HepG2 (cell line): ENCODE measurements around the gene HSDL2. TPM values are rescaled to one million over a fixed set of nuclear protein-coding genes. Genes with fewer than 3 reads are reported as not detected.

Experiments
- ATAC-seq: fragments of 200-7000 bp; cut with Tn5 transposase; 3 replicates; pipeline ENCODE4 v1.9.1; 2020; ENCODE audit warnings: mild to moderate bottlenecking, moderate library complexity
- BruUV-seq: library from RNA; stranded (reverse); fragments of 400-500 nt; replicated peaks from 2 replicates; lab custom pipeline; 2021; lab: Mats Ljungman, UMichigan
- CTCF ChIA-PET: fragments of 300-600 bp; formaldehyde crosslinking; extraction: SDS; loops from one replicate; lab custom pipeline; 2021; ENCODE audit warnings: low total read pairs, inconsistent platforms, low intra/inter-chr PET ratio; lab: Yijun Ruan, JAX
- POLR2A ChIA-PET: fragments of 350-600 bp; sonication (Branson Sonifier 250); formaldehyde crosslinking; loops from one replicate; lab custom pipeline; 2020; ENCODE audit warnings: antibody characterized with exemption, inconsistent platforms; lab: Yijun Ruan, JAX
- DNase-seq: peaks from one replicate; pipeline ENCODE4 v3.0.0-alpha.2; 2015; ENCODE audit warnings: low spot score
- FAIRE-seq: peaks from 3 replicates; lab custom pipeline; 2011; peaks lifted over from hg19 to GRCh38; lab: Jason Lieb, UNC
- H2AFZ ChIP-seq: one replicate; pipeline ENCODE4 v1.6.1; 2011; ENCODE audit warnings: low read length, inconsistent platforms
- H3K27ac ChIP-seq: fragments of 300-600 bp; 3 replicates; pipeline ENCODE4 v1.8.0; 2011; ENCODE audit warnings: mixed run types, mild to moderate bottlenecking, mixed read lengths, low read length, inconsistent platforms; ENCODE audit not compliant: insufficient read depth; ENCODE audit errors: extremely low read length
- H3K27me3 ChIP-seq, 2 experiments: fragments of 200-600 bp in 1 of 2; 2 replicates in 1 of 2; 3 replicates in 1 of 2; pipeline versions ENCODE4 v1.6.0 to v1.8.0; 2011; ENCODE audit warnings: low read length in 2 of 2, mild to moderate bottlenecking in 2 of 2, moderate library complexity in 2 of 2, inconsistent platforms in 1 of 2; ENCODE audit not compliant: insufficient read depth in 2 of 2, control insufficient read depth in 1 of 2
- H3K36me3 ChIP-seq, 2 experiments: fragments of 200-600 bp in 1 of 2; replicated peaks in 1 of 2; 2 replicates in 1 of 2; 3 replicates in 1 of 2; pipeline versions ENCODE4 v1.5.1 to v1.8.0; 2011; ENCODE audit warnings: low read length in 2 of 2, inconsistent platforms in 1 of 2; ENCODE audit not compliant: insufficient read depth in 2 of 2, control insufficient read depth in 1 of 2
- H3K4me1 ChIP-seq: 2 replicates; pipeline ENCODE4 v1.5.1; 2012; ENCODE audit warnings: low read length, inconsistent platforms; ENCODE audit not compliant: insufficient read depth
- H3K4me2 ChIP-seq: 2 replicates; pipeline ENCODE4 v1.6.0; 2011; ENCODE audit warnings: low read depth, low read length, inconsistent platforms
- H3K4me3 ChIP-seq, 3 experiments: fragments of 200-600 bp in 1 of 3; sonication (generic), shearing (Covaris generic) in 1 of 3; replicated peaks in 1 of 3; 2 replicates each; pipeline ENCODE4 v1.5.1; 2011 to 2016; ENCODE audit warnings: low read length in 3 of 3, inconsistent platforms in 2 of 3, low read depth in 2 of 3, mild to moderate bottlenecking in 2 of 3, control low read depth in 1 of 3, mixed read lengths in 1 of 3; ENCODE audit not compliant: insufficient read depth in 1 of 3
- H3K79me2 ChIP-seq: one replicate; pipeline ENCODE4 v1.6.1; 2011; ENCODE audit warnings: low read length, inconsistent platforms; ENCODE audit not compliant: insufficient read depth
- H3K9ac ChIP-seq: 2 replicates; pipeline ENCODE4 v1.6.0; 2011; ENCODE audit warnings: mild to moderate bottlenecking, low read depth, low read length, inconsistent platforms; ENCODE audit not compliant: insufficient read depth
- H3K9me3 ChIP-seq: 2 replicates; pipeline ENCODE4 v1.5.1; 2012; ENCODE audit warnings: mild to moderate bottlenecking, low read length
- H4K20me1 ChIP-seq: 2 replicates; pipeline ENCODE4 v1.6.0; 2011; ENCODE audit warnings: inconsistent platforms, mild to moderate bottlenecking, low read length, moderate library complexity; ENCODE audit not compliant: insufficient read depth
- FOSL1 ChIP-seq: sonication (generic); formaldehyde crosslinking; IDR thresholded peaks from 2 replicates; pipeline ENCODE4 v1.9.0; 2021; ENCODE audit warnings: missing genetic modification reagents, borderline replicate concordance
- KDM4B ChIP-seq: sonication (generic); formaldehyde crosslinking; IDR thresholded peaks from 2 replicates; pipeline ENCODE4 v1.4.0; 2020; ENCODE audit warnings: missing genetic modification reagents
- MYC ChIP-seq: sonication (generic); formaldehyde crosslinking; IDR thresholded peaks from 2 replicates; pipeline ENCODE4 v1.9.0; 2021; ENCODE audit warnings: missing genetic modification reagents, borderline replicate concordance
- PPARG ChIP-seq: conservative IDR thresholded peaks from 2 replicates; pipeline ENCODE4 v1.6.1; 2016; ENCODE audit warnings: missing biosample characterization, missing genetic modification reagents
- ZNF121 ChIP-seq: sonication (generic); formaldehyde crosslinking; IDR thresholded peaks from 2 replicates; pipeline ENCODE4 v1.5.0; 2020; ENCODE audit warnings: mild to moderate bottlenecking, missing genetic modification reagents
- WGBS: methylation state at CpG from one replicate; pipeline ENCODE4 v1.1.6; 2017; ENCODE audit warnings: low lambda C conversion rate; 5-methylcytosine and 5-hydroxymethylcytosine counted together
- in situ Hi-C: cut with HindIII; loops from 2 replicates; pipeline ENCODE4 v1.10.0; 2017; ENCODE audit warnings: low pct_unique_long_range_greater_than_20kb; ENCODE audit not compliant: extremely low pct_ligation_motif_present
- intact Hi-C: fragments of 100-400 bp; cut with micrococcal nuclease; formaldehyde crosslinking; loops from one replicate; pipeline ENCODE4 v1.10.0; 2022; ENCODE audit not compliant: unreplicated experiment
- polyA plus RNA-seq, 8 experiments: library from polyadenylated mRNA; depleted of rRNA in 3 of 8; stranded (reverse) in 7 of 8; unstranded in 1 of 8; fragments of >200 nt; fragmentation: Illumina TruSeq in 4 of 8; extraction: Trizol in 4 of 8; gene quantifications; 2 replicates each; pipeline versions ENCODE4 v1.2.1 to v1.2.3, GENCODE V29; 2011 to 2016; ENCODE audit warnings: low read depth in 4 of 8, missing spikeins in 1 of 8, mixed read lengths in 1 of 8; ENCODE audit not compliant: insufficient read depth in 1 of 8
- total RNA-seq, 5 experiments: library from RNA; depleted of rRNA; stranded (reverse); fragments of >200 nt; fragmentation: Illumina TruSeq; extraction: Trizol; gene quantifications; 2 replicates each; pipeline ENCODE4 v1.2.3, GENCODE V29; 2016; ENCODE audit warnings: low read depth in 1 of 5
- TF ChIP-seq, protein P1 (sequence below): IDR thresholded peaks from 2 replicates; pipeline ENCODE4 v1.6.1; 2012; ENCODE audit warnings: inconsistent platforms

The HSDL2 gene
- total and polyA plus RNA-seq, 2 of the 13 experiments (the other 11 are each of a cell fraction or from before 2014, with no cell fraction given) = 55.3 to 80.2 TPM

DNA sequence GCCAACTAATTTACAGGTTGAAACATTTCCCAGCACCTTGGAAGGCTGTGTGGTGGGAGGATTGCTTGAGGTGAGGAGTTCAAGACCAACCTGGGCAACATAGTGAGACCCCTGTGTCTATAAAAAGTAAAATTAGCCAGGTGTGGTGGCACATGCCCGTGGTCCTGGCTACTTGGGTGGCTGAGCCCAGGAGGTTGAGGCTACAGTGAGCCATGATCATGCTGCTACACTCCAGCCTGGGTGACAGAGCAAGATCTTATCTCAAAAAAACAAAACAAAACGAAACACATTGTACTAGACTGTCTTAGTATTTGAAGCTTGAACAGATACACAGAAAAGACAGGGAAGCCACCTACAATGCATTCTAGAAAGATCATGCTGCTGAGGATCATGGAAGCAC lies 2.8 kb upstream of the HSDL2 start:
- BruUV-seq = no TSS peak
- CTCF ChIA-PET = no interaction called here

DNA sequence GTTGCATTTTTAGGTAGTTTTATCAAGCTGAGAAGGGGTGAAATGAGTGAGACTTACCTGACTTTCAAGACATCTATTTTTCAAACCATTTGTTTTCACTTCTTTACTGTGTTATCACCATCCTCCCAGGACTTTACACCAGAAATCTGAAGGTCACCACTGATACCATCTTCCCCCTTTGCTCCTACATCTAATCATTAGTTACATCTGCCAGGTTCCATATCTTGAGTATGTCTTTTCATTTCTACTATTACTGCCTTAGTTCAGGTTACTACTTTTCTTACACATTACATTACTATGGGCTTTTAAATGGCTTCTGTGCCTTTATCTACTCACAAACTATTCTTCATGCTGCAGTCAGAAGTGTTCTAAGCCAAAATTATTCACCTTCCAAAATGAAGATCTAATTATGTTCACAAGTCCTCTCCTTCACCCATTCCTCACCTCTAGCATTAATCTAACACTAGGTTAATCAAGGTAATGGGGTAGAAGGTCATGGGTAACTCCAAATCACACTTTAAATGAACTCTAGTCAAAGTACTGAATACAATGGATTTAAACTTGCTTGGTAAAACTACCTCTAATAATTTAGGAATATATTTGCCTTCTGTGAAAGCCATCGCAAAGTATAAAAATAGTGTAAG lies 2.1 kb upstream of the HSDL2 start:
- Histone ChIP-seq H3K27ac (peak overlapping the region; percentile 94), H3K27me3 (no peaks in the 10 kb centered on the region; a peak in 1 of 5 replicates), H3K36me3 (no peaks in the 10 kb centered on the region; a peak in 1 of 5 replicates), H4K20me1 (no peaks in the 10 kb centered on the region; the same call in none of the 2 replicates), H3K79me2 (peaks cover 67% of the 10 kb centered on the region), H3K9ac (peak overlapping the region; percentile 90), H3K4me2 (peak overlapping the region; percentile 75), H3K4me3 (peak overlapping the region; percentile 66 to 85 (median 78)), H2AFZ (no peak overlapping the region), H3K4me1 (peaks cover 68% of the 10 kb centered on the region), H3K9me3 (no peaks in the 10 kb centered on the region)
- POLR2A ChIA-PET = interaction anchor here (2.6 to 2.7 kb wide), 3 partner anchors 11 to 109 kb away, joined by 16 to 29 read pairs (median 16); partner anchors contain the start of genes KIAA1958 and PTBP3
- ATAC-seq = no peak
- no peak for TF ChIP-seq FOSL1 (CRISPR knock-in tag)
- TF ChIP-seq PPARG (CRISPR knock-in tag) = peak; percentile 69
- no peak for FAIRE-seq
- in situ Hi-C loops = no loop called here
- CTCF ChIA-PET = no interaction called here
- intact Hi-C loops = no loop called here
- no TSS peak for BruUV-seq
- no peak for DNase-seq
- WGBS = 10% methylated on average over 1 of the region's 1 CpG

More for the DNA sequence above, 2.8 kb upstream of the HSDL2 start:
- H3K79me2 ChIP-seq = peaks cover 60% of the 10 kb centered on the region
- WGBS = 24% methylated on average over 2 of the region's 2 CpGs
- POLR2A ChIA-PET = no interaction called here
- no peaks in the 10 kb centered on the region; the same call in none of the 2 replicates for H4K20me1 ChIP-seq
- peak overlapping the region; percentile 90 for H3K9ac ChIP-seq
- no peak overlapping the region for H2AFZ ChIP-seq
- peaks cover 65% of the 10 kb centered on the region for H3K4me1 ChIP-seq
- no peak for TF ChIP-seq MYC (CRISPR knock-in tag)
- TF ChIP-seq ZNF121 = peak; percentile 50
- TF ChIP-seq, protein P1, sequence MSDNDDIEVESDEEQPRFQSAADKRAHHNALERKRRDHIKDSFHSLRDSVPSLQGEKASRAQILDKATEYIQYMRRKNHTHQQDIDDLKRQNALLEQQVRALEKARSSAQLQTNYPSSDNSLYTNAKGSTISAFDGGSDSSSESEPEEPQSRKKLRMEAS = 0 out of 2 replicates have a peak, but pooled peaks have one; percentile 23
- TF ChIP-seq KDM4B (CRISPR knock-in tag) = no peak
- TF ChIP-seq, all 625 proteins: peak for 2
- Histone ChIP-seq H3K27me3 (no peaks in the 10 kb centered on the region; a peak in 1 of 5 replicates), H3K27ac (peak overlapping the region; percentile 94), H3K4me2 (peak overlapping the region; percentile 75), H3K4me3 (peak overlapping the region; percentile 66 to 85 (median 78)), H3K36me3 (no peaks in the 10 kb centered on the region; a peak in 1 of 5 replicates), H3K9me3 (no peaks in the 10 kb centered on the region)
- ATAC-seq (no peak), FAIRE-seq (no peak), DNase-seq (no peak)
- in situ Hi-C loops = no loop called here
- intact Hi-C loops = no loop called here
